Measurements from ENCODE around the gene NNAT.

NNAT gene

GRCh38 chr20:37523911-37524700 lies 3.1 kb downstream of the NNAT start:
- Histone ChIP-seq H3K9me3 (peaks cover 6% of the 10 kb centered on the region), H3K36me3 (peaks cover under 1% of the 10 kb centered on the region), H3K4me1 (ENCODE audit: control insufficient read depth in 1 of 2, insufficient read depth in 1 of 2, low read depth in 1 of 2, low read length in 1 of 2) (peaks cover 35 to 36% of the 10 kb centered on the region in 2 experiments), H3K27me3 (peaks cover 34% of the 10 kb centered on the region), H3K27ac (no peak overlapping the region), H3K4me3 (ENCODE audit: low read depth in 1 of 2, low read length in 1 of 2) (no peak overlapping the region)
- no peak for TF ChIP-seq CTCF (IDR thresholded peaks at IDR 0.05)

GRCh38 chr20:37524859-37525708 lies 4.0 kb downstream of the NNAT start:
- Histone ChIP-seq H3K36me3 (no peaks in the 10 kb centered on the region), H3K4me3 (ENCODE audit: low read depth in 1 of 2, low read length in 1 of 2) (no peak overlapping the region), H3K4me1 (ENCODE audit: control insufficient read depth in 1 of 2, insufficient read depth in 1 of 2, low read depth in 1 of 2, low read length in 1 of 2) (peaks cover 35 to 36% of the 10 kb centered on the region in 2 experiments), H3K9me3 (peaks cover 6% of the 10 kb centered on the region), H3K27ac (no peak overlapping the region), H3K27me3 (peaks cover 33% of the 10 kb centered on the region)
- no peak for TF ChIP-seq CTCF (IDR thresholded peaks at IDR 0.05)

GRCh38 chr20:37525810-37526209 lies 4.8 kb downstream of the NNAT start:
- H3K4me3 ChIP-seq (ENCODE audit: low read depth in 1 of 2, low read length in 1 of 2), result no peak overlapping the region
- H3K27ac ChIP-seq, result no peak overlapping the region
- peaks cover 26% of the 10 kb centered on the region for H3K27me3 ChIP-seq
- peaks cover 6% of the 10 kb centered on the region for H3K9me3 ChIP-seq
- H3K4me1 ChIP-seq (ENCODE audit: control insufficient read depth in 1 of 2, insufficient read depth in 1 of 2, low read depth in 1 of 2, low read length in 1 of 2), result peaks cover 35 to 36% of the 10 kb centered on the region in 2 experiments
- no peak for TF ChIP-seq CTCF (IDR thresholded peaks at IDR 0.05)
- H3K36me3 ChIP-seq, result no peaks in the 10 kb centered on the region

GRCh38 chr20:37526238-37526838 lies 5.3 kb downstream of the NNAT start:
- no peaks in the 10 kb centered on the region for H3K36me3 ChIP-seq
- no peak for TF ChIP-seq CTCF (IDR thresholded peaks at IDR 0.05)
- H3K4me1 ChIP-seq (ENCODE audit: control insufficient read depth in 1 of 2, insufficient read depth in 1 of 2, low read depth in 1 of 2, low read length in 1 of 2), result peaks cover 30 to 31% of the 10 kb centered on the region in 2 experiments
- peaks cover 21% of the 10 kb centered on the region for H3K27me3 ChIP-seq
- peak overlapping the region; percentile 91 to 98 for H3K4me3 ChIP-seq (ENCODE audit: low read depth in 1 of 2, low read length in 1 of 2)
- peaks cover 3% of the 10 kb centered on the region for H3K9me3 ChIP-seq
- H3K27ac ChIP-seq, result peak overlapping the region; percentile 90

- TF ChIP-seq CTCF (IDR thresholded peaks at IDR 0.05), result no peak
- H3K9me3 ChIP-seq, result no peaks in the 10 kb centered on the region
- H3K36me3 ChIP-seq, result no peaks in the 10 kb centered on the region
- H3K4me1 ChIP-seq (ENCODE audit: control insufficient read depth in 1 of 2, insufficient read depth in 1 of 2, low read depth in 1 of 2, low read length in 1 of 2), result peaks cover 26% of the 10 kb centered on the region in 2 experiments
- H3K27ac ChIP-seq, result peak overlapping the region; percentile 90
- peak overlapping the region; percentile 91 to 98 for H3K4me3 ChIP-seq (ENCODE audit: low read depth in 1 of 2, low read length in 1 of 2)
- H3K27me3 ChIP-seq, result peaks cover 14% of the 10 kb centered on the region
These were observed 6.0 kb downstream of the NNAT start for GRCh38 chr20:37526839-37527637.

Data from neutrophil (primary cell).